ENCODE data around the gene POU6F2.

The POU6F2 gene

GRCh38 chr7:39085590-39086049 is 107.9 kb downstream of the POU6F2 start:
- TF ChIP-seq, protein P1, sequence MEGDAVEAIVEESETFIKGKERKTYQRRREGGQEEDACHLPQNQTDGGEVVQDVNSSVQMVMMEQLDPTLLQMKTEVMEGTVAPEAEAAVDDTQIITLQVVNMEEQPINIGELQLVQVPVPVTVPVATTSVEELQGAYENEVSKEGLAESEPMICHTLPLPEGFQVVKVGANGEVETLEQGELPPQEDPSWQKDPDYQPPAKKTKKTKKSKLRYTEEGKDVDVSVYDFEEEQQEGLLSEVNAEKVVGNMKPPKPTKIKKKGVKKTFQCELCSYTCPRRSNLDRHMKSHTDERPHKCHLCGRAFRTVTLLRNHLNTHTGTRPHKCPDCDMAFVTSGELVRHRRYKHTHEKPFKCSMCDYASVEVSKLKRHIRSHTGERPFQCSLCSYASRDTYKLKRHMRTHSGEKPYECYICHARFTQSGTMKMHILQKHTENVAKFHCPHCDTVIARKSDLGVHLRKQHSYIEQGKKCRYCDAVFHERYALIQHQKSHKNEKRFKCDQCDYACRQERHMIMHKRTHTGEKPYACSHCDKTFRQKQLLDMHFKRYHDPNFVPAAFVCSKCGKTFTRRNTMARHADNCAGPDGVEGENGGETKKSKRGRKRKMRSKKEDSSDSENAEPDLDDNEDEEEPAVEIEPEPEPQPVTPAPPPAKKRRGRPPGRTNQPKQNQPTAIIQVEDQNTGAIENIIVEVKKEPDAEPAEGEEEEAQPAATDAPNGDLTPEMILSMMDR (conservative IDR thresholded peaks at IDR 0.05): no peak

GRCh38 chr7:39086638-39087360 is 109.1 kb downstream of the POU6F2 start:
- TF ChIP-seq, protein P1 (conservative IDR thresholded peaks at IDR 0.05): no peak
- no peak overlapping the region for H3K27ac ChIP-seq

More at GRCh38 chr7:39085590-39086049, 107.9 kb downstream of the POU6F2 start:
- no peak overlapping the region for H3K27ac ChIP-seq

DNA sequence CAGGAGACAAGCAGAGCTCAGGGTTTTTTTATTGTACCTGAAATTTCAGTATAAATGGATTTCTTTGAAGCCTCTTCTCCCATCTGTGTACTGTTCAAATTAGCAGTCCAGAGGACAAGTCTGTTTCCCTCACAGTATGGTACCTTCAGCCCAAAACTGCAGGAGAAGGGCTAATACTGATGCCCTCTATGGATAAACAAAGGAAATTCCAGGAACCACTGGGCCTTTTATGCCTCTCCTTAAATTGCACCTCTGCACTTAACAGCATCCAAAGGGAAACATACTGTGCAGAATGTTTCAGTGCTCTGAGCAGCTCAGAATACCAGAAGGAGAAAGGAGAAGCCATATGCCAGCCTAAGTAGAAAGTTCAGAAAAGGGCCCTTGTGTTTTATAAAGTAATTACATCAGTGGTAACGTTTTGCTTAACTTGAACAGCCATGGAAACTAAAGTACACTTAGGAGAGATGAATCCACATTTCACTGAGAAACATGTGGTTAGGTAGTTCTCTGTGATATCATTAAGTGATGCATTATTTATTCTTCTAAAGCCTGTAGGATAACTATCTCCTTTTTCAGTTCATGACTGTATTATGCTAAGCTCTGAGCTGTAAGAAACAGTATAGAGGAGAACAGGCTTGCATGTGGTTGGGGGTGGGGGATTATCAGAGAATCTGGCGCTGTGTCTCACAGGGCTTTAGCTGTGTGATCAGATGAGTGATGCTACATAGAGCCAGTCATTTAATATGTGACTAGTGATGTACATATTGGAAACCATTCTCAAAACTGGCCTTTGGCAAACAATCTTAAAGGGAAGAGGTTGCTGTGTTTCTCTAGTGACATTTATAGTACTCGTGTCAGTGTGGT is 111.3 kb downstream of the POU6F2 start:
- TF ChIP-seq, protein P1 (conservative IDR thresholded peaks at IDR 0.05): no peak; the same call in 1 of the 2 replicates

GRCh38 chr7:39091145-39091544 is 113.4 kb downstream of the POU6F2 start:
- TF ChIP-seq, protein P1 (conservative IDR thresholded peaks at IDR 0.05): no peak
- H3K27ac ChIP-seq: no peak overlapping the region

More for the DNA sequence above, 111.3 kb downstream of the POU6F2 start:
- H3K27ac ChIP-seq: no peak overlapping the region

GRCh38 chr7:39091774-39092173 is 114.1 kb downstream of the POU6F2 start:
- TF ChIP-seq, protein P1 (conservative IDR thresholded peaks at IDR 0.05): no peak
- H3K27ac ChIP-seq: no peak overlapping the region

DNA sequence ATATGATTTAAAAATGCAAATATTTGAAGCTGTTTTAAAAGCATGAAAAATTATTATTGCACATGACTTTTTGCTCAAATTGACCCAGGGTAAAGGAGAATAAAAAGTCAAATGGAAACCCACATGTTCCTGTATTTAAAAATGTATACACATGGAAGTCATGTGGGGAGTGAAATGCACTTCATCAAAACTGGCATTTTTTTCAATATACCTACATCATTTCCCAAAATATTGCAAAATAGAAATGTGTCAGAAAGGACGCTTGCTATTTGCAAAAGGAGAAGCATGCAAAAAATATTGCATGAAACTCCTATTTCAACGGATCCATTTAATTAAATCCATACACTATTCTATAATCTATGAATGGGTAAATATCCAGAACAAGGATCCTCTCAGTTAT is 117.0 kb downstream of the POU6F2 start:
- TF ChIP-seq, protein P1 (conservative IDR thresholded peaks at IDR 0.05): no peak
- H3K27ac ChIP-seq: no peak overlapping the region

Data from VCaP (cell line).